Bronchial epithelial cell (primary cell): ENCODE results near the gene DGKB. TPM values are rescaled to one million over a fixed set of nuclear protein-coding genes. Genes with fewer than 3 reads are reported as not detected.
A peak's percentile ranks its signal among the peaks of the same experiment; 100 is the strongest.

ENCODE experiments used
- DNase-seq: peaks from one replicate; pipeline ENCODE4 v3.0.0-alpha.2; 2010; ENCODE audit warnings: low read depth
- FAIRE-seq: peaks from 2 replicates; lab custom pipeline; 2011; peaks lifted over from hg19 to GRCh38; lab: Jason Lieb, UNC
- H3K27me3 ChIP-seq: 2 replicates; pipeline ENCODE4 v1.5.1; 2011; ENCODE audit warnings: low read length; ENCODE audit not compliant: control insufficient read depth, insufficient read depth
- H3K36me3 ChIP-seq: 2 replicates; pipeline ENCODE4 v1.5.1; 2011; ENCODE audit warnings: low read length; ENCODE audit not compliant: control insufficient read depth, insufficient read depth
- H3K4me3 ChIP-seq: 2 replicates; pipeline ENCODE4 v1.5.1; 2011; ENCODE audit warnings: mild to moderate bottlenecking, low read depth, low read length, control low read depth
- total RNA-seq: library from RNA; depleted of rRNA; stranded (reverse); fragments of >200 nt; gene quantifications from 2 replicates; pipeline ENCODE4 v1.2.1, GENCODE V29; 2014
- TF ChIP-seq, protein P1 (sequence below): IDR thresholded peaks from 2 replicates; pipeline ENCODE4 v1.5.1; 2011; ENCODE audit warnings: mild to moderate bottlenecking, moderate library complexity, low read length, control low read depth, inconsistent platforms; ENCODE audit not compliant: insufficient read depth, severe bottlenecking

Gene DGKB
- total RNA-seq, 1 donor from 2014 or later, result not detected

- Histone ChIP-seq H3K4me3 (no peak overlapping the region), H3K36me3 (no peaks in the 10 kb centered on the region), H3K27me3 (no peaks in the 10 kb centered on the region)
- TF ChIP-seq, protein P1, sequence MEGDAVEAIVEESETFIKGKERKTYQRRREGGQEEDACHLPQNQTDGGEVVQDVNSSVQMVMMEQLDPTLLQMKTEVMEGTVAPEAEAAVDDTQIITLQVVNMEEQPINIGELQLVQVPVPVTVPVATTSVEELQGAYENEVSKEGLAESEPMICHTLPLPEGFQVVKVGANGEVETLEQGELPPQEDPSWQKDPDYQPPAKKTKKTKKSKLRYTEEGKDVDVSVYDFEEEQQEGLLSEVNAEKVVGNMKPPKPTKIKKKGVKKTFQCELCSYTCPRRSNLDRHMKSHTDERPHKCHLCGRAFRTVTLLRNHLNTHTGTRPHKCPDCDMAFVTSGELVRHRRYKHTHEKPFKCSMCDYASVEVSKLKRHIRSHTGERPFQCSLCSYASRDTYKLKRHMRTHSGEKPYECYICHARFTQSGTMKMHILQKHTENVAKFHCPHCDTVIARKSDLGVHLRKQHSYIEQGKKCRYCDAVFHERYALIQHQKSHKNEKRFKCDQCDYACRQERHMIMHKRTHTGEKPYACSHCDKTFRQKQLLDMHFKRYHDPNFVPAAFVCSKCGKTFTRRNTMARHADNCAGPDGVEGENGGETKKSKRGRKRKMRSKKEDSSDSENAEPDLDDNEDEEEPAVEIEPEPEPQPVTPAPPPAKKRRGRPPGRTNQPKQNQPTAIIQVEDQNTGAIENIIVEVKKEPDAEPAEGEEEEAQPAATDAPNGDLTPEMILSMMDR, result no peak
- DNase-seq (peak; percentile 15), FAIRE-seq (no peak)
Measured at GRCh38 chr7:14698239-14698638, 204.3 kb downstream of the DGKB start.

GRCh38 chr7:14697684-14698083 lies 204.9 kb downstream of the DGKB start:
- H3K36me3 ChIP-seq, result no peaks in the 10 kb centered on the region
- TF ChIP-seq, protein P1, result no peak
- no peak overlapping the region for H3K4me3 ChIP-seq
- no peaks in the 10 kb centered on the region for H3K27me3 ChIP-seq
- no peak for FAIRE-seq
- no peak for DNase-seq

DNA sequence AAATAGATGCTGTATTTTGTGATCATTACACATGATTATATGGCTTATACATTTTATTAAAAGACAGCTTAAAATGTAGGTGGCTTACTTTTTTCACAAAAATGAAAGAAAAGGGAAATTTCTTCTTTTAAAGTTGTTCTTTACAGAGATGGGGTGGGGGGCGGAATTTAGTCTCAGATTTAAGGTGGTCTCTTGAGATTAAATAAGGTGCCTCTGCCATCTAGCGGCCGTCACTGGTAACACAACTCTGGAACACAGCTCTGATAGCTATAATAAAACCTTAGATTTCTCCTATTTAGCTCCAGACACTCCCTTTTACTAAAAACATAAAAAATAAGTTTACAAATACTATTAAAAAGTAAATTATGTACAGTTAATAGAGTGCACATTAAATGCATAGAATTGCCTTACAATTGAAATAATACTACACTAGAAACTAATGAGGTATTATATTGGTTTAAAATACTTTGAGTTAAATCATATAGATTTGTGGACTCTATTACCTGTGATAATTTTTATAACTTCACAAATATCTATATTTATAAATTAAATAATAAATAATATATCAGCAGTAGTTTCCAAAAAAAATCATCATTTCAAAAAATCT lies 210.9 kb downstream of the DGKB start:
- Histone ChIP-seq H3K36me3 (no peaks in the 10 kb centered on the region), H3K4me3 (no peak overlapping the region), H3K27me3 (no peaks in the 10 kb centered on the region)
- DNase-seq (peak; percentile 8), FAIRE-seq (no peak)
- TF ChIP-seq, protein P1, result peak; percentile 71

DNA sequence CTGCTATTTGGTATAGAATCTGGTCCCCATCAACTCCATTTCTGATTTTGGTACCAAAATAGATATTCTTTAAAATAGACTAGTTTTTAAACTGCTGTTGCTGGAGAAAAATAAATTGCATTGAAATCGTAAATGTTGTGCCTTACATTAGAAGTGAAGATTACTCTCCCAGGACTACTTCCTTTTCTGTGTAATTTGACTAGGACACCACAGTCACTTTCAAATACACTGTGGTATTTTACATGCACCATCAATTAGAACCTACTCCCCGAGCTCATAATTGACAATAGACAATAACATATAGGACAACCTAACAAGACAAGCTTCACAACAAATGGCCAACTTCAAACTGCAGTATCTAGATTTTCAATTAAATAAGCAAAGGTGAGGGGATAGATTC lies 211.5 kb downstream of the DGKB start:
- FAIRE-seq (no peak), DNase-seq (no peak)
- TF ChIP-seq, protein P1, result no peak
- no peak overlapping the region for H3K4me3 ChIP-seq
- no peaks in the 10 kb centered on the region for H3K27me3 ChIP-seq
- no peaks in the 10 kb centered on the region for H3K36me3 ChIP-seq

- DNase-seq, result no peak
- Histone ChIP-seq H3K27me3 (no peaks in the 10 kb centered on the region), H3K36me3 (no peaks in the 10 kb centered on the region), H3K4me3 (no peak overlapping the region)
- FAIRE-seq, result no peak
- TF ChIP-seq, protein P1, result no peak
Measured at GRCh38 chr7:14690486-14690885, 212.1 kb downstream of the DGKB start.

DNA sequence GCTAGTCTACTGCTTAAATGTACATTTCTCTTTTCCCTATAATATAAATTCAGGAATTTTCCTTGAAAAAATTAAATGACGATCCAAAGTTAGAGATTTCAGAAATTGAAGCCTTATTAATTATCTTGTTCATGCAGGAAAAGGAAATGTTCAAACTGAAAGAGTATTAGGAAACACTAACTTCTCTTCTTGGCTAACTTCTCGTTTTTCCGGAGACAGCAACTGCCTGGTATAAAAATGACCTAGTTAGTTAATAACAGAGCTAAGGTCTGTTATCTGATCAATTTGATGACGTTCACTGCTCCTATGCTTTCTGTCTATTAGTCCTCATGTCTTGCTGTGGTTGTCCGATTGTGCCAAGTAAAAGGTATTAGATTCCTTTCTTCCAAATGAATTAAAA lies 212.5 kb downstream of the DGKB start:
- TF ChIP-seq, protein P1, result no peak
- FAIRE-seq (no peak), DNase-seq (no peak)

More for the DNA sequence above, 212.5 kb downstream of the DGKB start:
- no peaks in the 10 kb centered on the region for H3K27me3 ChIP-seq
- H3K4me3 ChIP-seq, result no peak overlapping the region
- H3K36me3 ChIP-seq, result no peaks in the 10 kb centered on the region
